LNCAP (cell line): Measurements from ENCODE around the gene XCL1.

Source experiments
- CTCF ChIP-seq: fragments of 450-650 bp; IDR thresholded peaks from 2 replicates; pipeline ENCODE4 v1.5.1; 2017; ENCODE audit warnings: mild to moderate bottlenecking

Gene XCL1

DNA sequence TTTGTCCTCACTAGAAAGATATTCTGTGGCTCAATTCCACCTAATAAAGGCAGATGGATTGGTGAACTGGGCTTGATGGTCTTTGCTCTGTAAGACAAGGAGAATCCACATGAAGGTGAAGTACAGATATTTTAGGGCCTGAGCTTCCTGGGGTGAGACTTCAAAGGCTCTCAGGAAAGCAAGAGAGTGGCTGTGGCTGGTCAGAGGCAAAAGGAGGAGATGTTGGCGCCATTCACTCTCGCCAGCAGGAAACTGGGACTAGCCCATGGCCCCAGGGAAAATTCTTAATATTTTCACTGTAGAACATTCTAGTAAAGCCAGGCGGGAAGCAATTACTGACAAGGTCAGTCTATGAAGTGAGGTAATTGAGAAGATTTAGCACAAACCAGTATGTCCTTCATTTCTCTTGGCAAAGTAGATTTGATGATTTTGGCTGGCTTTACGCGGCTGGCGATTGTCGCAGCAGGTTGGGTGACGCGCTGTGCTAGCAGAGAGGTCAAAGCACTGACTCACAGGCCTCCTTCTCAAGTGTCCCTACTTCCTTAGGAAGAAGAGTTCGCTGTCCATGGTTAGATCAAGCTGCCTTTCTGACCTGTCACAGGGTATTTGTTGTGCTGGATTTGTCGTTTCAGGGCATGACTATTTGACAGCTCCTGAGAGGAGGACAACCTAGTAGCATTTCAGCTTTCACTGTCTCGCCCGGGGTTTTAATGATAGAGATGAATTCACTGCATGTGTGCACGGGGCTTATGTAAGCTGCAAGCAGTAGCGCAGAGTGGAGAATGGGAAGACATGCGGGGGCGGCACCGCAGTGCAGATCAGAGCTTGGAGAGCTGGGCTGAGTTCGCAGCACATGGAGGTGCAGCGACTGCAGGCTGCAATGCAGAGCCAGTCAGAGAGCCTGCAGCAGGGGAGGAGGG is 32.7 kb downstream of the XCL1 start:
- no peak for TF ChIP-seq CTCF

DNA sequence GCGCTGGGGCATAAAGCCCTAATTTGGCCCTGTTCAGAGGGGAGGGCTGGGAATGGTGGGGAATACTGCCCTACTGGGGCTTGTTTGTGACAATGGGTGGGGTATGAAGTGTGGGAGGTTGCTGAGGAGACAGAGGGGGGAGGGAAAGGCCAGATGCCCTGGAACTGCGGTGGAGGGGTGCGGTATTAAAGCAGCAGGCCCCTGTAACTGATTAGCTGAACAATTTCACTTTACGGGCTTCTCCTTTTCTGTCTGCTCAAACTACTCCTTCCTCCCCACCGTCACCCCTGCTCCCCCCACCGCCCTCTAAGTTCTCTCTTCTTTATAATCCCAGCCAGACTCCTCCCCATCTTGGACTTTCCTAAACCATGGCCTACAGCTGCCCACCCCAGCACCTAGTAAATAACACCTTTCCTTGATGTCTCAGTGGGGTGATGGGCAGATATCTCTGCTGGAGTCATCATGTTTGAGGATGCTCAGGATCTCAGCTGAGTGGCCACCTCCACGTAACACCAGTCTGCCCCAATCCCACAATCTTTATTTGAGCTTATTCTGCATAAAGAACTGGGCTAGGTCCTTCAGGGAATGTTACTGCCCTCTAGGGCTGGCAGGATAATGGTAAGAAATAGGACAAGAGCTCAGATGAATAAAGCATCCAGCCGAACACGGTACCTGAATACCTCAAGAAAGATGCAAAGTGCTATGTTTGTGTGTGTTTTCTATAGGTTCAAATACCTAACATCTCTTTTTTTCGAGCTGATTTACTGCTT is 33.5 kb downstream of the XCL1 start:
- TF ChIP-seq CTCF = no peak

GRCh38 chr1:168613038-168613451 is 36.6 kb downstream of the XCL1 start:
- no peak for TF ChIP-seq CTCF

DNA sequence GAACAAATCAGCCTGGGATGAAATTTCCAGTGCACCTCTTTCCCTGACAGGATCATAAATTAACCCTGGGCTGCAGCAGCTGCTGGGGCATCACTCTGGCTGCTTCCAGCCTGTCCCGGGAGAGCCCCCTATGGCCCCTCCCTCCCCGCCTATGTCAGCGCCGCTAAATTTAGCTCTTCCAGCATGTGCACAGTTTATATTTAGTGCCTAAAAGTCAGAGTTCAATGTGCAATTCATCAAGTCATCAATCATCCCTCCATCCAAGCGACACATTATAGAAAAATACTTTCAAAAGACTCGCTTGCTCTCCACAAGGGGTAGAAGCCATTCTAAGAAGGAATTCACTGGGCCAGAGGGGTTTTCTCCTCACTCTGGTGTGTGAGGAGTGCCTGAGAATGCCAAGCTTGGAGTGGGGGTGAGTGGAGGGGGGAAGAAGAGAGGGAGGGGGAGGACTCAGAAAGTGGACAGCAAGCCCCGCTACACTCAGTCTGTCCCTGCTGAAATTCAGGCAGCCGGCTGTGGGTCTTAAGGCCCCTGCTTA is 37.4 kb downstream of the XCL1 start:
- no peak for TF ChIP-seq CTCF

GRCh38 chr1:168614235-168614634 is 37.8 kb downstream of the XCL1 start:
- no peak for TF ChIP-seq CTCF

GRCh38 chr1:168615965-168616364 is 39.6 kb downstream of the XCL1 start:
- TF ChIP-seq CTCF = no peak

DNA sequence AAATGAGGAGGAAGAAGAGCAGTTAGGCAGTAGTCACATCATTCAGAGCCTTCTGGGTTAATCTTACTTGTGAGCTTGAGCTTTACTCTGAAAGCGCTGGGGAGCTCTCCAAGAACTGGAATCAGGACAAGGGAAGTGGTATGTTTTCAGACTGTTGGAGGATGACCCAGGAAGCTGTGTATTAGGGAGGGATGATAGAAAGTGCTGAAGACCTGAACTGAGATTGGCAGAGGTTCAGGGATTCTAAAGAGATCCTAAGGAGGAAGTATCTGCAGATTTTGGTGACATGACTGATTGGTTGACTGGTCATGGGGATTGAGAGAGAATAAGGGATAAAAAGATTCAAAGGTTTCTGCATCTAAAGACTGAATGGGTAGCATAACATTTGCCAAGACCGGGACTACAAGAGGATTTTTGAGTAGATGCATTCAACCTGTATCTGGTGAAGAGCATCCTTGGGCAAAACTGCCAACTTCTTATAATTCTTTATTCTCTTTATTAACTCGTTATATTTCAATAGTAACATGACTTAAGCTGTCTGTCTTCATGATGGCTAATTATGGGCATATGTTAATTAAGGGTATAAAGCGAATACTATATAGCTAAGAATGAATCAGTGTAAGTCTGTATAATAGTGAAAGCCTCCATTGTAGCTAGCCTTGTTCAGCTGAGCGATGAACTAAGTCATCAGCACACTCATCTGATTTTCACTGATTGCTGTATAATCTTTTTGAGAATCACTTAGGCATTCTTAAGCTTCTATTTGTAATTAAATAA is 41.8 kb downstream of the XCL1 start:
- no peak for TF ChIP-seq CTCF
